OCI-LY3 (cell line): Measurements from ENCODE around the gene CYYR1.

Experiments
- H2AFZ ChIP-seq: fragments of 200-600, 300-600 bp; shearing (Covaris generic); 2 replicates; pipeline ENCODE4 v1.6.0; 2014; ENCODE audit warnings: antibody characterized with exemption, low read depth, low read length
- H3K27ac ChIP-seq: fragments of 200-600, 300-600 bp; sonication (generic); 2 replicates; pipeline ENCODE4 v1.5.1; 2014; ENCODE audit warnings: mild to moderate bottlenecking, low read length, moderate library complexity, mixed read lengths
- H3K27me3 ChIP-seq: fragments of 200-600, 300-600 bp; sonication (generic); 2 replicates; pipeline ENCODE4 v1.6.1; 2014; ENCODE audit warnings: low read depth, low read length, mixed read lengths
- H3K36me3 ChIP-seq: fragments of 200-600, 300-600 bp; sonication (generic); replicated peaks from 2 replicates; pipeline ENCODE3; 2014; ENCODE audit warnings: low read depth, low read length, mixed read lengths
- H3K4me1 ChIP-seq: fragments of 300-600, 200-600 bp; sonication (generic); 2 replicates; pipeline ENCODE4 v1.6.1; 2014; ENCODE audit warnings: low read length, mixed read lengths
- H3K4me2 ChIP-seq: fragments of 200-600, 300-600 bp; sonication (generic); 2 replicates; pipeline ENCODE4 v1.6.1; 2014; ENCODE audit warnings: low read length, mixed read lengths
- H3K4me3 ChIP-seq: fragments of 300-600, 200-600 bp; sonication (generic); 2 replicates; pipeline ENCODE4 v1.5.1; 2014; ENCODE audit warnings: antibody characterized with exemption, mild to moderate bottlenecking, low read length, moderate library complexity
- H3K79me2 ChIP-seq: fragments of 300-600, 200-600 bp; shearing (Covaris generic); 2 replicates; pipeline ENCODE4 v1.6.1; 2014; ENCODE audit warnings: mild to moderate bottlenecking, low read length, mixed read lengths
- H3K9ac ChIP-seq: fragments of 300-600, 200-600 bp; shearing (Covaris generic); 2 replicates; pipeline ENCODE4 v1.6.0; 2014; ENCODE audit warnings: mild to moderate bottlenecking, low read length, moderate library complexity
- H3K9me3 ChIP-seq: fragments of 200-600, 300-600 bp; shearing (Covaris generic); 2 replicates; pipeline ENCODE4 v1.6.1; 2014; ENCODE audit warnings: low read length, mixed read lengths; ENCODE audit not compliant: insufficient read depth
- H4K20me1 ChIP-seq: fragments of 200-600, 300-600 bp; sonication (generic); 2 replicates; pipeline ENCODE4 v1.6.1; 2016; ENCODE audit warnings: low read length, mixed read lengths; ENCODE audit not compliant: insufficient read depth
- EZH2phosphoT487 ChIP-seq: fragments of 200-600 bp; shearing (Covaris generic); IDR thresholded peaks from 2 replicates; pipeline ENCODE4 v1.6.1; 2018; ENCODE audit warnings: antibody characterized with exemption, mixed run types, low read depth
- TF ChIP-seq, protein P1 (sequence below): fragments of 200-600, 300-600 bp; sonication (generic); IDR thresholded peaks from 2 replicates; pipeline ENCODE4 v1.5.1; 2014; ENCODE audit warnings: antibody characterized with exemption, low read length, low read depth

CYYR1 gene

DNA sequence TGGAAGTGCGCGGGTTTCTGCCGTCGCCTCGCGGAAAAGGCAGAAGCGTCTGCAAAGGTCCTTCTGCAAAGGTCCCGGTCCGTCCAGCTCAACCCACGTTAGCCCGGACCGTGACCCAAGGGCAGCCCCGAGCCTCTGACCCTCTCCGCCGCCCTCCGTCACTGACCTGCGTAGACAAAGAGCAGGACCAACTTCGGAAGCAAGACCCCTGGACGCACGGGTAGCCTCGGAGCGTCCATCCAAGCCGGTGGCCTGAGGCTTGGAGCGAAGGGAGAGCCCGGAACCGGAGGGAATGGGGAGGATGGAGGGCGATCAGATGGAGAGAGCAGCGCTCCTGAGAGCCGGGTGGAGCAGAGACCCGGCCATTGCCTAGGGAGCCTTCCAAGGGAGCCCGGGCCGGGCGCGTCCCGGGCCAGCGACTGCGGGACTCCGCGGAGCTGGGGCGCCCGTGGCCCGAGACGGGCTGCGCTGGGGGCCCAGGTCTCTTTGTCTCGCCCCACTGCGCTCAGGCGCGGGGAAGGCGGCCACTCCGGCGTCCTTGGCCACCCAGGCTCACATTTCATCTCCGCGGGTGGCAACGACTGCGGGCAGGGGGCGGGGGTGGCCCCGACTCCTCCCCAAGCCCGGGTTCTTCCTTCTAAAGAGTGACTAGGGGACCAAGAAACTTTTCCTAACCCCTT, at the start of gene CYYR1:
CYYR1 (minus strand) TSS at position 585 of the 680 bp plus-strand sequence; CDS start at position 239, 346 bp downstream.
- Histone ChIP-seq H3K36me3 (no peaks in the 10 kb centered on the region), H2AFZ (no peak within 1 kb of the TSS), H3K9me3 (no peaks in the 10 kb centered on the region), H3K4me1 (no peaks in the 10 kb centered on the region), H3K27me3 (no peaks in the 10 kb centered on the region), H3K9ac (no peak within 1 kb of the TSS), H3K79me2 (no peaks in the 10 kb centered on the region), H3K4me2 (no peak within 1 kb of the TSS), H3K27ac (no peak within 1 kb of the TSS), H4K20me1 (no peaks in the 10 kb centered on the region), H3K4me3 (no peak within 1 kb of the TSS)
- no peak for TF ChIP-seq EZH2phosphoT487
- TF ChIP-seq, protein P1, sequence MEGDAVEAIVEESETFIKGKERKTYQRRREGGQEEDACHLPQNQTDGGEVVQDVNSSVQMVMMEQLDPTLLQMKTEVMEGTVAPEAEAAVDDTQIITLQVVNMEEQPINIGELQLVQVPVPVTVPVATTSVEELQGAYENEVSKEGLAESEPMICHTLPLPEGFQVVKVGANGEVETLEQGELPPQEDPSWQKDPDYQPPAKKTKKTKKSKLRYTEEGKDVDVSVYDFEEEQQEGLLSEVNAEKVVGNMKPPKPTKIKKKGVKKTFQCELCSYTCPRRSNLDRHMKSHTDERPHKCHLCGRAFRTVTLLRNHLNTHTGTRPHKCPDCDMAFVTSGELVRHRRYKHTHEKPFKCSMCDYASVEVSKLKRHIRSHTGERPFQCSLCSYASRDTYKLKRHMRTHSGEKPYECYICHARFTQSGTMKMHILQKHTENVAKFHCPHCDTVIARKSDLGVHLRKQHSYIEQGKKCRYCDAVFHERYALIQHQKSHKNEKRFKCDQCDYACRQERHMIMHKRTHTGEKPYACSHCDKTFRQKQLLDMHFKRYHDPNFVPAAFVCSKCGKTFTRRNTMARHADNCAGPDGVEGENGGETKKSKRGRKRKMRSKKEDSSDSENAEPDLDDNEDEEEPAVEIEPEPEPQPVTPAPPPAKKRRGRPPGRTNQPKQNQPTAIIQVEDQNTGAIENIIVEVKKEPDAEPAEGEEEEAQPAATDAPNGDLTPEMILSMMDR: no peak

DNA sequence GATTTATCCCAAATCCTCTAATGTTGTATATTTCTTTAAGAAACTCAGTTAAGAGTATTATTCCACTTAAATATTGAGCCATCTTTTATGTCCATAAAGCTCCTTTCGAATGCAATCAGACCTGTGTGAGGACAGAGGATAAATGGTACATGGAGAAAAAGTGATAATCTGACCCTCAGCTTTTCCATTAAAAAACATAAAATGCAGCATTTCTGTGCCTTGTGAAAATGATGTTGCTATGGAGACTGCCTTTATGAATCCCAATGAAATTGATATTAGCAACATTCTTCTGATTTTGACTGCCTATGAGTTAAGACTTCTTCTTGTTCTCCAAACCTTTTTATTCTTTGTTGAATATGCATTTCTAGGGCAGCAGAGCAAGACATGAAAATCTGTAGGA, 44.1 kb upstream of the CYYR1 start:
- Histone ChIP-seq H3K79me2 (no peaks in the 10 kb centered on the region), H4K20me1 (no peaks in the 10 kb centered on the region), H3K4me2 (no peak overlapping the region), H3K9me3 (no peaks in the 10 kb centered on the region), H3K9ac (no peak overlapping the region), H3K27me3 (no peaks in the 10 kb centered on the region), H3K27ac (no peak overlapping the region), H3K4me3 (no peak overlapping the region), H3K36me3 (no peaks in the 10 kb centered on the region), H2AFZ (no peak overlapping the region), H3K4me1 (no peaks in the 10 kb centered on the region)
- TF ChIP-seq, protein P1: no peak
- no peak for TF ChIP-seq EZH2phosphoT487

DNA sequence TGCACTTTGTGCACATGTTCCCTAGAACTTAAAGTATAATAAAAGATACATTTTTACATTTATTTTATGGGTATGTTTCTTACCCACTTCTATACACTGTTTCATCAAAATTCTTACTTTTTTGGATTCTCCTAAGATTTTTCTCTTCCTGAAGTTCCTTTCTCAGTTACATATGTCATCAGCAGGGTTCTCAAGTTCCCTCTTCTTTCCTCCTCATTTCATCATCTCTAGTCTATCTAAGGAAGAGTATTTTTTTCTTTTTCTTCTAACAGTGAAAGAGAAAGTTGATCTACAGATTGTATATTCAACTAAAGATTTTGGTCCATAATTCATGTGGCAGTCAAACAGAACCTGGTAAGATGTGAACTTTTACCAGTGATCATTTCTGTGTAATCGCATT, 41.2 kb upstream of the CYYR1 start:
- no peak overlapping the region for H3K9ac ChIP-seq
- H3K36me3 ChIP-seq: no peaks in the 10 kb centered on the region
- H3K4me1 ChIP-seq: no peaks in the 10 kb centered on the region
- no peak for TF ChIP-seq EZH2phosphoT487
- TF ChIP-seq, protein P1: no peak
- no peaks in the 10 kb centered on the region for H3K9me3 ChIP-seq
- no peak overlapping the region for H2AFZ ChIP-seq
- no peak overlapping the region for H3K4me3 ChIP-seq
- H3K27ac ChIP-seq: no peak overlapping the region
- H3K79me2 ChIP-seq: no peaks in the 10 kb centered on the region
- no peaks in the 10 kb centered on the region for H4K20me1 ChIP-seq
- H3K4me2 ChIP-seq: no peak overlapping the region
- H3K27me3 ChIP-seq: no peaks in the 10 kb centered on the region

DNA sequence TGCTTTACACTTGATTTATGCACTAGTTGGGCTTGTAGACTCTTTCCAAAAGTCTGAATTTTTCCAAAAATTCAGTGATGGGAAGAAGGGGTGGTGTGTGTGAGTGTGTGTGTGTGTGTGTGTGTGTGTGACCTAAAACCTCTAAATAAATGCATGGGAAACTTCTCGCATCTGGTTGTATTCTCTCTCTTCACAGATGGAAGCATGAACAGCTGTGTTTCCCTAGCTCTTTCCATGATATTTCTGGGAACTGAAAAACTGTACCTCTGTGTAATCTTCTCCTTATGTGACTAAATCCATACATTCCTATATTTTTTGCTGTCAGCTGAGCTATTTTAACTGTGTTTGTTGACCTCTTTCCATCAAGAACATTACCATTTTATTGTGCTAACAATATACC, 26.2 kb upstream of the CYYR1 start:
- Histone ChIP-seq H4K20me1 (no peaks in the 10 kb centered on the region), H3K27me3 (no peaks in the 10 kb centered on the region), H3K36me3 (no peaks in the 10 kb centered on the region), H3K27ac (no peak overlapping the region), H3K9me3 (no peaks in the 10 kb centered on the region), H3K4me1 (no peaks in the 10 kb centered on the region), H3K79me2 (no peaks in the 10 kb centered on the region), H2AFZ (no peak overlapping the region), H3K4me2 (no peak overlapping the region), H3K4me3 (no peak overlapping the region), H3K9ac (no peak overlapping the region)
- TF ChIP-seq EZH2phosphoT487: no peak
- TF ChIP-seq, protein P1: no peak
